ENCODE data around the gene MAGEL2. TPM values are rescaled to one million over a fixed set of nuclear protein-coding genes. Genes with fewer than 3 reads are reported as not detected.

MAGEL2 gene
- total and polyA plus RNA-seq, 10 of the 15 experiments (the other 5 are each of a cell fraction or from before 2014, with no cell fraction given) = not detected

DNA sequence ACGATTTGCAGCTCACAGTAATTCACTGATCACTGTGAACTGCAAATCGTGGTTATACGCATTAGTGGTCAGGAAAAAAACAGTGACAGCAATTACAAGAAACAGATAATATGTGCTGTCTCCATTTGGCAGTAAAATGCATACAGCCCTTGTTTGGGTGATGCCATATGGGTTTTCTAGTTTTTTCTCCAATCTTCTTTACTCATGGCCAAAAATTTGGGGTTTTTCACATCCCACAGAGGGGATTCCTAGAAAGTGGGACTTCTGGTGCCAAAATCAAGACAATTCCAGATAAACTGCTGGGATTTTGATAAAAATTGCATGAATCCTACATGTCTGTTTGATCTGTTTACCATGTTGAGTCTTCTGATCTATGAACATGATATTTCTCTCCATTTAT, 23.8 kb upstream of the MAGEL2 start:
- DNase-seq (ENCODE audit: low read depth, low spot score) (no peak), FAIRE-seq (no peak), ATAC-seq (no peak)
- intact Hi-C loops (cut with micrococcal nuclease; ENCODE audit: unreplicated experiment) = no loop called here
- in situ Hi-C loops (cut with MboI) = no loop called here
- Histone ChIP-seq H3K4me1 (ENCODE audit: control insufficient read depth, insufficient read depth, low read length) (no peaks in the 10 kb centered on the region), H4K20me1 (ENCODE audit: control insufficient read depth, insufficient read depth) (no peaks in the 10 kb centered on the region), H3K9ac (ENCODE audit: control insufficient read depth, insufficient read depth, low read length) (no peak overlapping the region), H3K4me2 (ENCODE audit: control insufficient read depth, insufficient read depth) (no peak overlapping the region), H2AFZ (ENCODE audit: control insufficient read depth, low read depth, low read length) (no peak overlapping the region), H3K4me3 (no peak overlapping the region), H3K36me3 (ENCODE audit: control insufficient read depth in 2 of 2, insufficient read depth in 2 of 2, low read length in 1 of 2) (no peaks in the 10 kb centered on the region), H3K9me3 (replicated peaks; ENCODE audit: control insufficient read depth, insufficient read depth, low read length) (no peaks in the 10 kb centered on the region), H3K27ac (ENCODE audit: control insufficient read depth, insufficient read depth) (no peak overlapping the region), H3K27me3 (replicated peaks in 1 of 2; ENCODE audit: control insufficient read depth in 2 of 2, insufficient read depth in 2 of 2, low read length in 1 of 2) (no peaks in the 10 kb centered on the region), H3K79me2 (ENCODE audit: control insufficient read depth, insufficient read depth, low read length) (no peaks in the 10 kb centered on the region)
- BruUV-seq (replicated peaks) = no TSS peak
- ChIA-PET SMC1A (ENCODE audit: uncharacterized antibody, unreplicated experiment) (no interaction called here), CTCF (no interaction called here), RAD21 (ENCODE audit: unreplicated experiment) (no interaction called here), POLR2A (no interaction called here)
- WGBS (ENCODE audit: insufficient coverage, insufficient replicate concordance, low lambda C conversion rate, missing lambda C conversion rate) = 0% methylated on average over 3 of the region's 3 CpGs
- no peak for TF ChIP-seq SMARCA5 (IDR thresholded peaks at IDR 0.05)
- no peak for TF ChIP-seq GATAD2B (conservative IDR thresholded peaks at IDR 0.05; ENCODE audit: low read depth)
- no peak for TF ChIP-seq SMC3 (IDR thresholded peaks at IDR 0.05; ENCODE audit: borderline replicate concordance, low read length)
- TF ChIP-seq MLLT1 (IDR thresholded peaks at IDR 0.05) = no peak
- no peak for TF ChIP-seq CHD2 (IDR thresholded peaks at IDR 0.05; ENCODE audit: borderline replicate concordance, low read depth, low read length)
- no peak for TF ChIP-seq ATF7 (IDR thresholded peaks at IDR 0.05; ENCODE audit: low read depth)
- TF ChIP-seq RAD51 (IDR thresholded peaks at IDR 0.05) = no peak
- TF ChIP-seq, protein P1, sequence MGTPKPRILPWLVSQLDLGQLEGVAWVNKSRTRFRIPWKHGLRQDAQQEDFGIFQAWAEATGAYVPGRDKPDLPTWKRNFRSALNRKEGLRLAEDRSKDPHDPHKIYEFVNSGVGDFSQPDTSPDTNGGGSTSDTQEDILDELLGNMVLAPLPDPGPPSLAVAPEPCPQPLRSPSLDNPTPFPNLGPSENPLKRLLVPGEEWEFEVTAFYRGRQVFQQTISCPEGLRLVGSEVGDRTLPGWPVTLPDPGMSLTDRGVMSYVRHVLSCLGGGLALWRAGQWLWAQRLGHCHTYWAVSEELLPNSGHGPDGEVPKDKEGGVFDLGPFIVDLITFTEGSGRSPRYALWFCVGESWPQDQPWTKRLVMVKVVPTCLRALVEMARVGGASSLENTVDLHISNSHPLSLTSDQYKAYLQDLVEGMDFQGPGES (IDR thresholded peaks at IDR 0.05) = no peak
- no peak for TF ChIP-seq HCFC1 (IDR thresholded peaks at IDR 0.05; ENCODE audit: low read length)
- TF ChIP-seq RAD21 (IDR thresholded peaks at IDR 0.05; ENCODE audit: insufficient read depth, low read depth, low read length) = no peak
- no peak for TF ChIP-seq RELB (IDR thresholded peaks at IDR 0.05; ENCODE audit: low read depth)
- no peak for TF ChIP-seq EZH2 (IDR thresholded peaks at IDR 0.05; ENCODE audit: borderline replicate concordance, control insufficient read depth, low read depth, low read length)
- TF ChIP-seq SP1 (IDR thresholded peaks at IDR 0.05; ENCODE audit: low read depth, low read length) = no peak
- no peak for TF ChIP-seq ZNF24 (IDR thresholded peaks at IDR 0.05)
- TF ChIP-seq ETV6 (conservative IDR thresholded peaks at IDR 0.05 in 1 of 2, IDR thresholded peaks at IDR 0.05 in 1 of 2; ENCODE audit: borderline replicate concordance in 1 of 2, low read depth in 1 of 2) = no peak
- TF ChIP-seq, protein P2, sequence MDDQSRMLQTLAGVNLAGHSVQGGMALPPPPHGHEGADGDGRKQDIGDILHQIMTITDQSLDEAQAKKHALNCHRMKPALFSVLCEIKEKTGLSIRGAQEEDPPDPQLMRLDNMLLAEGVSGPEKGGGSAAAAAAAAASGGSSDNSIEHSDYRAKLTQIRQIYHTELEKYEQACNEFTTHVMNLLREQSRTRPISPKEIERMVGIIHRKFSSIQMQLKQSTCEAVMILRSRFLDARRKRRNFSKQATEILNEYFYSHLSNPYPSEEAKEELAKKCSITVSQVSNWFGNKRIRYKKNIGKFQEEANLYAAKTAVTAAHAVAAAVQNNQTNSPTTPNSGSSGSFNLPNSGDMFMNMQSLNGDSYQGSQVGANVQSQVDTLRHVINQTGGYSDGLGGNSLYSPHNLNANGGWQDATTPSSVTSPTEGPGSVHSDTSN (IDR thresholded peaks at IDR 0.05; ENCODE audit: insufficient replicate concordance, low read depth, low read length) = no peak

All from GM12878 (cell line).